Kidney (tissue), 14 donors: Measurements from ENCODE around the gene PCDHGA1. TPM values are rescaled to one million over a fixed set of nuclear protein-coding genes. Genes with fewer than 3 reads are reported as not detected.

Experiments
- DNase-seq, 5 donors: peaks; one replicate each; pipeline ENCODE4 v3.0.0-alpha.2; 2013 to 2020
- FAIRE-seq: peaks from 2 replicates; lab custom pipeline; 2012; peaks lifted over from hg19 to GRCh38; lab: Jason Lieb, UNC
- H3K27ac ChIP-seq, 2 donors: one replicate each; pipeline ENCODE4 v1.7.0; 2013; ENCODE audit warnings: low read depth in 2 of 2, low read length in 2 of 2, inconsistent platforms in 1 of 2
- H3K27me3 ChIP-seq: one replicate; pipeline ENCODE4 v1.7.1; 2013; ENCODE audit warnings: low read length, inconsistent platforms; ENCODE audit not compliant: control insufficient read depth, insufficient read depth
- H3K36me3 ChIP-seq, 3 donors: one replicate each; pipeline versions ENCODE4 v1.7.0 to v1.7.1; 2013; ENCODE audit warnings: low read length in 3 of 3, control low read depth in 1 of 3, inconsistent platforms in 1 of 3; ENCODE audit not compliant: insufficient read depth in 3 of 3, control insufficient read depth in 2 of 3
- H3K4me1 ChIP-seq, 3 donors: one replicate each; pipeline versions ENCODE4 v1.7.0 to v1.7.1; 2013; ENCODE audit warnings: low read length in 3 of 3, inconsistent platforms in 1 of 3, low read depth in 1 of 3; ENCODE audit not compliant: control insufficient read depth in 2 of 3, insufficient read depth in 2 of 3
- H3K4me3 ChIP-seq, 3 donors: one replicate each; pipeline versions ENCODE4 v1.7.0 to v1.8.1; 2013; ENCODE audit warnings: low read length in 3 of 3, control low read depth in 1 of 3, inconsistent platforms in 1 of 3
- H3K9ac ChIP-seq, 3 donors: one replicate each; pipeline versions ENCODE4 v1.7.0 to v1.7.1; 2013; ENCODE audit warnings: low read length in 3 of 3, control low read depth in 1 of 3, inconsistent platforms in 1 of 3
- H3K9me3 ChIP-seq, 3 donors: one replicate each; pipeline versions ENCODE4 v1.7.0 to v1.7.1; 2013; ENCODE audit warnings: low read length in 3 of 3, control low read depth in 1 of 3, inconsistent platforms in 1 of 3; ENCODE audit not compliant: control insufficient read depth in 2 of 3, insufficient read depth in 1 of 3
- intact Hi-C: fragments of 100-400 bp; cut with DNase I; formaldehyde crosslinking; loops from one replicate; pipeline ENCODE4 v1.11.1; 2022
- polyA plus RNA-seq: library from polyadenylated mRNA; stranded (reverse); fragments of 350-450 nt; fragmentation: Illumina TruSeq; extraction: RNeasy Lipid Tissue Mini Kit (QIAGEN cat#74804); gene quantifications from one replicate; pipeline ENCODE4 v1.2.3, GENCODE V29; 2014; ENCODE audit warnings: low read depth, low replicate concordance; ENCODE audit not compliant: insufficient read depth
- total RNA-seq: library from RNA; stranded (reverse); fragmentation: NEBNext Ultra II Directional; extraction: Animal tissue kit (Norgen Biotek cat#: 25700); gene quantifications from one replicate; pipeline ENCODE4 v1.2.1, GENCODE V29; 2021
- TF ChIP-seq, protein P1 (sequence below): IDR thresholded peaks from 3 replicates; pipeline ENCODE4 v1.5.1; 2012; ENCODE audit warnings: mild to moderate bottlenecking, moderate library complexity, borderline replicate concordance; ENCODE audit not compliant: insufficient read depth; ENCODE audit errors: extremely low read depth
- donor health status: control.
- donor health status: control.
- donor health status: control.
- donor health status: control.
- donor health status: control.
- donor health status: DM: yes; HTN: yes; CAD: no.
- donor health status: Normal renal cell carcinoma (clear cell type).

The PCDHGA1 gene
- total and polyA plus RNA-seq, 2 donors from 2014 or later, result 0.19 to 0.69 TPM

DNA sequence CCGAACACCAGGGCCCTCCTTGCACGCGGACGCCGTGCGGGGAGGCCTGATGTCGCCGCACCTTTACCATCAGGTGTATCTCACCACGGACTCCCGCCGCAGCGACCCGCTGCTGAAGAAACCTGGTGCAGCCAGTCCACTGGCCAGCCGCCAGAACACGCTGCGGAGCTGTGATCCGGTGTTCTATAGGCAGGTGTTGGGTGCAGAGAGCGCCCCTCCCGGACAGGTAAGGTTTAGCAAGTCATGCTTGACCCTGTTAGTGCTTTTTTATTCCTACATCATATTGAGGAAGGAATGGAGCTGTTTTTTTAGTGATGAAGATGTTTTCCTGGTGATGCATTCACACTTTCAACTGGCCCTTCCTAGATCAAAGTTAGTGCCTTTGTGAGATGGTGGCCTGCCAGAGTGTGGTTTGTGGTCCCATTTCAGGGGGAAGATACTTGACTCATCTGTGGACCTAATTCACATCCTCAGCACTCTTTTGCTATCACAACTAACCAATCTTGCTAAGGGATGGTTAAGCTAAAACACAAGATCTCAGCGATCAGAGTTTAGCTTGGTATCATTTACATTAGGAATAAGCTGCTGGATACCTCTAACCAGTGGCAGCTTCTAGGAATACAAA is 148.1 kb downstream of the PCDHGA1 start:
- peak overlapping the region in 2 of 3 donors; percentile 20 to 54 for H3K4me3 ChIP-seq
- H3K27ac ChIP-seq, result no peak overlapping the region
- intact Hi-C loops, result no loop called here
- no peak for FAIRE-seq
- no peaks in the 10 kb centered on the region for H3K9me3 ChIP-seq
- H3K9ac ChIP-seq, result peak overlapping the region in 1 of 3 donors; percentile 12
- TF ChIP-seq, protein P1, sequence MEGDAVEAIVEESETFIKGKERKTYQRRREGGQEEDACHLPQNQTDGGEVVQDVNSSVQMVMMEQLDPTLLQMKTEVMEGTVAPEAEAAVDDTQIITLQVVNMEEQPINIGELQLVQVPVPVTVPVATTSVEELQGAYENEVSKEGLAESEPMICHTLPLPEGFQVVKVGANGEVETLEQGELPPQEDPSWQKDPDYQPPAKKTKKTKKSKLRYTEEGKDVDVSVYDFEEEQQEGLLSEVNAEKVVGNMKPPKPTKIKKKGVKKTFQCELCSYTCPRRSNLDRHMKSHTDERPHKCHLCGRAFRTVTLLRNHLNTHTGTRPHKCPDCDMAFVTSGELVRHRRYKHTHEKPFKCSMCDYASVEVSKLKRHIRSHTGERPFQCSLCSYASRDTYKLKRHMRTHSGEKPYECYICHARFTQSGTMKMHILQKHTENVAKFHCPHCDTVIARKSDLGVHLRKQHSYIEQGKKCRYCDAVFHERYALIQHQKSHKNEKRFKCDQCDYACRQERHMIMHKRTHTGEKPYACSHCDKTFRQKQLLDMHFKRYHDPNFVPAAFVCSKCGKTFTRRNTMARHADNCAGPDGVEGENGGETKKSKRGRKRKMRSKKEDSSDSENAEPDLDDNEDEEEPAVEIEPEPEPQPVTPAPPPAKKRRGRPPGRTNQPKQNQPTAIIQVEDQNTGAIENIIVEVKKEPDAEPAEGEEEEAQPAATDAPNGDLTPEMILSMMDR, result peak; percentile 16
- H3K36me3 ChIP-seq, result no peaks in the 10 kb centered on the region
- peak; percentile 71 to 84 (median 80) for DNase-seq
- H3K4me1 ChIP-seq, result peaks cover 4 to 20% (median 7%) of the 10 kb centered on the region in 3 donors
- H3K27me3 ChIP-seq, result no peaks in the 10 kb centered on the region

GRCh38 chr5:141479776-141480175 is 149.5 kb downstream of the PCDHGA1 start:
- Histone ChIP-seq H3K9ac (no peak overlapping the region), H3K9me3 (no peaks in the 10 kb centered on the region), H3K4me3 (no peak overlapping the region), H3K27ac (no peak overlapping the region), H3K36me3 (no peaks in the 10 kb centered on the region), H3K27me3 (no peaks in the 10 kb centered on the region), H3K4me1 (peaks cover 4 to 20% (median 10%) of the 10 kb centered on the region in 3 donors)
- FAIRE-seq, result no peak
- intact Hi-C loops, result no loop called here
- TF ChIP-seq, protein P1, result no peak
- no peak for DNase-seq

DNA sequence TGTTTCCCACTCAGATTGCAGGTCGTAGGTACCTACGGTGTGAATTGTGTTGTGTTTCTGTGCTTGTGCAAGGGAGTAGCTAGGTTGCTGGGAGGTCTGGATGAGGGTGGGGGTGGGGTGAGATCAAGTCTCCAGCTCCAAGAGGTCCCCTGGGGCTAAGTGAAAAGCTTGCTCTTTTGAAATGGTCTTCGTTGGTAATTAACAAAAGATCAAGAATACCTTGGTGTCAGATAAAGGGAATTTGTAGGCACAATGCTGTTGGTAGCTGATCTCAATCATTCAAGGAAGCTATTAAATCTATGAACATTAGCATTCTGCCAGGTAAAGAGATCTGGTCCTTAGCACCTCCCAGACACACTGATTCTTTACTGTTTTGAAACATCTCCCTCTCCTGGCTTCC is 153.6 kb downstream of the PCDHGA1 start:
- no peak overlapping the region for H3K4me3 ChIP-seq
- no peaks in the 10 kb centered on the region for H3K9me3 ChIP-seq
- peaks cover 0 to 8% (median 3%) of the 10 kb centered on the region in 3 donors for H3K4me1 ChIP-seq
- no peaks in the 10 kb centered on the region for H3K27me3 ChIP-seq
- no peak overlapping the region for H3K27ac ChIP-seq
- peaks cover 0 to 4% (median 0%) of the 10 kb centered on the region in 3 donors for H3K36me3 ChIP-seq
- H3K9ac ChIP-seq, result no peak overlapping the region
- TF ChIP-seq, protein P1, result no peak
- FAIRE-seq, result no peak
- DNase-seq, result no peak
- intact Hi-C loops, result no loop called here
